ENCODE results near the gene PDX1. TPM values are rescaled to one million over a fixed set of nuclear protein-coding genes. Genes with fewer than 3 reads are reported as not detected.

The PDX1 gene
- total RNA-seq (2022; extraction: Qiagen RNA extraction) = 0.05 to 0.12 TPM (median 0.09 TPM) in 5 replicates

DNA sequence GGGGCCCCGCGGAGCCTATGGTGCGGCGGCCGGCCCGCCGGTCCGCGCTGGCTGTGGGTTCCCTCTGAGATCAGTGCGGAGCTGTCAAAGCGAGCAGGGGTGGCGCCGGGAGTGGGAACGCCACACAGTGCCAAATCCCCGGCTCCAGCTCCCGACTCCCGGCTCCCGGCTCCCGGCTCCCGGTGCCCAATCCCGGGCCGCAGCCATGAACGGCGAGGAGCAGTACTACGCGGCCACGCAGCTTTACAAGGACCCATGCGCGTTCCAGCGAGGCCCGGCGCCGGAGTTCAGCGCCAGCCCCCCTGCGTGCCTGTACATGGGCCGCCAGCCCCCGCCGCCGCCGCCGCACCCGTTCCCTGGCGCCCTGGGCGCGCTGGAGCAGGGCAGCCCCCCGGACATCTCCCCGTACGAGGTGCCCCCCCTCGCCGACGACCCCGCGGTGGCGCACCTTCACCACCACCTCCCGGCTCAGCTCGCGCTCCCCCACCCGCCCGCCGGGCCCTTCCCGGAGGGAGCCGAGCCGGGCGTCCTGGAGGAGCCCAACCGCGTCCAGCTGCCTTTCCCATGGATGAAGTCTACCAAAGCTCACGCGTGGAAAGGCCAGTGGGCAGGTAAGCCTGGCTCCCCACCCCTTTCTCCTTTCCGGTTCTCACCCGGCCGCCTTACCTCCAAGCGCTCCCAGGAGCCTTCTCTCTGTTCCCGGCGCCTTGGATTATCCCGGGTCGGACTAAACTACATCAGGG, at the start of gene PDX1:
PDX1 (plus strand) TSS at position 67 of the 743 bp plus-strand sequence; CDS start at position 206, 139 bp downstream.

DNA sequence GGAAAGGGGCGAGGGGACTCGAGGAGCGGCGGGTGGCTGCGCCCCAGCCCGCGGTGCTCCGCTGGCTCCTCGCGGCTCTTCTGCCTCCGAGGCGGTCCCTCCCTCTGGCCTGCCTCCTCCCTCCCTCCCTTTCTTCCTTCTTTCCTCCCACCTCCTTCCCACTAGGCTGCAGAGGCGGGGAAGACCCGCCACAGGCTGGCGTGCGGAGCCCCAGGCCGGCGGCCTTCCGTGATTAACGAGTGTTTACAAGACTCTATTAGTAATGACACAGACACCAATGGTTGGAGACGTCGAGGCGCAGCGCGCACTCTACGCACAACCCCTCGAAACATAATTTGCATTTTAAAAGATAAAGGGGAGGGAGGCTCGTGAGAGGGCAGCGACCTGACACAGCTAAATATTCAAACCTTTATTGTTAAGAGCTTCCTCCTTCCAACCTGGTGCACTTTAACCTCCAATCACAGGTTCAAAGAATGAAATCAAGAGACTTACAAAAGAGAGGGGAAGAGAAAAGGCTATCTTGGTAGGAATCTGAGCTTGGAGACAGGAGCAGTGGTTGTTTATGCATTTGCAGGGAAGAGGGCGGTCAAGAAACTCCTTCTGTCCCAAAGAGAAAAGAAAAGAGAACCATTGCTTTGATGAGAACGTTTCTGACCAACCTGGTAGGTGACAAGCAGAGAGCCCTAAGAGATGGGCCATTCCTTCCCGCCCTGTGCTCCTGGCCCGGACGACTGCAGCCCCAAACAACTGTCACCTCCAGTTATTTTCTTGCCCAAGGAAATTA, 49.5 kb downstream of the PDX1 start, which contains the start of gene CDX2:
CDX2 (minus strand) TSS at position 234 of the 784 bp plus-strand sequence. CDS start 309 bp downstream, outside the sequence.

Other genes starting within 250 kb of the PDX1 start
- not detected in 5 replicates for gene GSX1, start 127.5 kb upstream of the PDX1 start, total RNA-seq (2022; extraction: Qiagen RNA extraction)
- 0.57 to 1.4 TPM (median 0.60 TPM) in 5 replicates for gene CDX2, start 49.3 kb downstream of the PDX1 start, total RNA-seq (2022; extraction: Qiagen RNA extraction)
- not detected in 5 replicates for gene URAD, start 68.7 kb downstream of the PDX1 start, total RNA-seq (2022; extraction: Qiagen RNA extraction)
- gene FLT3, start 180.6 kb downstream of the PDX1 start, total RNA-seq (2022; extraction: Qiagen RNA extraction) = 0.05 TPM in 2 of 5 replicates, not detected in the others
- 6.7 to 8.2 TPM (median 7.8 TPM) in 5 replicates for gene PAN3, start 218.5 kb downstream of the PDX1 start, total RNA-seq (2022; extraction: Qiagen RNA extraction)

Measured in A549 treated with Mapracorat at 1 μM for 4 hours (cell line).